ENCODE results near the gene GOLGA6L26.
"Not testable (repeated sequence)": the region's sequence is repeated elsewhere in the genome, so short reads cannot be mapped to it uniquely, and the experiment has no call there.

DNA sequence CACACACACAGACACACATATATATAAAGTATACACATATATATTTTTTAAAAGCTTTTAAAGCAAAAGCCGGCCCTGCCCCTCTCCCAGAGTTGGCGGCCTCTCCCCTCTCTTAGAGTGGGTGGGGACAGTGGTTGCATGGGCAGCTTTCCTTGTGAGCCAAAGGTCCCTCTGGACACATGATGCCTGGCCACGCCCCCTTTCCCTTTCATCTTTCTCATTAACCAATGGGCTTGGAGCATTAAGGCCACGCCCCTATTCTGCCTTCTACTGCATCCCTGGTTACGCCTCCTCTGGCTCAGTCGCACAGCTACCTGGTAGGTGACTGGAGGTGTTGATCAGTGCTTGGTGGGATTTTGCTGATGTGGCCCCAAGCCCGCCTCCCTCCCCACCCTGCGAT, 20.5 kb upstream of the GOLGA6L26 start, which contains the start of gene GOLGA8S:
- TF ChIP-seq POLR2AphosphoS5 (IDR thresholded peaks at IDR 0.05; ENCODE audit: insufficient read depth, low read depth, low read length); POLR2A (IDR thresholded peaks at IDR 0.05; ENCODE audit: low read depth, low read length); GATA2 (IDR thresholded peaks at IDR 0.05; ENCODE audit: insufficient read depth, insufficient read length, low read depth, low read length); EZH2 (IDR thresholded peaks at IDR 0.05; ENCODE audit: borderline replicate concordance, low read depth, low read length, severe bottlenecking); MYC (IDR thresholded peaks at IDR 0.05; ENCODE audit: low read depth, low read length): not testable (repeated sequence)
- TF ChIP-seq, protein P1, sequence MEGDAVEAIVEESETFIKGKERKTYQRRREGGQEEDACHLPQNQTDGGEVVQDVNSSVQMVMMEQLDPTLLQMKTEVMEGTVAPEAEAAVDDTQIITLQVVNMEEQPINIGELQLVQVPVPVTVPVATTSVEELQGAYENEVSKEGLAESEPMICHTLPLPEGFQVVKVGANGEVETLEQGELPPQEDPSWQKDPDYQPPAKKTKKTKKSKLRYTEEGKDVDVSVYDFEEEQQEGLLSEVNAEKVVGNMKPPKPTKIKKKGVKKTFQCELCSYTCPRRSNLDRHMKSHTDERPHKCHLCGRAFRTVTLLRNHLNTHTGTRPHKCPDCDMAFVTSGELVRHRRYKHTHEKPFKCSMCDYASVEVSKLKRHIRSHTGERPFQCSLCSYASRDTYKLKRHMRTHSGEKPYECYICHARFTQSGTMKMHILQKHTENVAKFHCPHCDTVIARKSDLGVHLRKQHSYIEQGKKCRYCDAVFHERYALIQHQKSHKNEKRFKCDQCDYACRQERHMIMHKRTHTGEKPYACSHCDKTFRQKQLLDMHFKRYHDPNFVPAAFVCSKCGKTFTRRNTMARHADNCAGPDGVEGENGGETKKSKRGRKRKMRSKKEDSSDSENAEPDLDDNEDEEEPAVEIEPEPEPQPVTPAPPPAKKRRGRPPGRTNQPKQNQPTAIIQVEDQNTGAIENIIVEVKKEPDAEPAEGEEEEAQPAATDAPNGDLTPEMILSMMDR (IDR thresholded peaks at IDR 0.05; ENCODE audit: extremely low read depth in 1 of 2, insufficient read depth in 1 of 2, low read depth in 1 of 2, low read length in 2 of 2), result not testable (repeated sequence)
- TF ChIP-seq, protein P2, sequence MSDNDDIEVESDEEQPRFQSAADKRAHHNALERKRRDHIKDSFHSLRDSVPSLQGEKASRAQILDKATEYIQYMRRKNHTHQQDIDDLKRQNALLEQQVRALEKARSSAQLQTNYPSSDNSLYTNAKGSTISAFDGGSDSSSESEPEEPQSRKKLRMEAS (IDR thresholded peaks at IDR 0.05; ENCODE audit: insufficient read depth, insufficient read length), result not testable (repeated sequence)
